ENCODE measurements around the gene PPP1R17.

The PPP1R17 gene

DNA sequence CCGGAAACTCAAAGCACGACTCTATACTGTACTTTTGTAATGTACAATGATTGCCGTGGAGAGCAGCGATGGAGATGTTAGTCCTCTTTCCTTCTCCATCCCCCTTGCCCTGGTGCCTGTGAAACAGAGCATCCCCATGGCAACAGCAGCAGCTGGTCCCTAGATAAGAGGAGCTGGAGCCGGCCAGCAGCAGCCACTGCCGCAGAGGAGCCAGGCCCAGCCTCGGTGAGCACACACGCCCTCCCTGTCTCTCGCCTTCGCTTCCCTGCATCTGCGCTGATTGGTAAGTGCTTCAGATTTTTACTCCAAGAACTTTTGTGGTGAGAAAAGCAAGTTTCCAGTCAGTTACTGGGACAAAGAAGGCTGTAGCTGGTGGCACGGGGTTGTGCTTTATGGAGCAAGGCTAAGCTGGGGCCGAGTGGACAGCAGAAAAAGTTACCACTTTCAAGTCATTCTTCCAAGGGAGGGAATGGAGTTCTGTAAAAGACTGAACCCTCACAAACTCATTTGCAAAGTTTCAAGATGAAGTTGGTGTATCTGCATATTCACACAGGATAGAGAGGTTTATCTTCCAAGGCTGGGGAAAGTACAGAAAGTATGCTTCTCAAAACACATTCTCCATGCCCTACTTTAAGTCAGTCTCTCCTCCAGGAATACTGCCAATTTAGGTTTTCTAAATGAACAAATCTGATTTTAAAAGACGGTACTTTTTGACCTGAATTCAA, at the start of gene PPP1R17:
PPP1R17 (plus strand) TSS at position 192 of the 725 bp plus-strand sequence. CDS start 5,227 bp downstream, outside the sequence.
- DNase-seq (ENCODE audit: low read depth, low spot score), result no peak

DNA sequence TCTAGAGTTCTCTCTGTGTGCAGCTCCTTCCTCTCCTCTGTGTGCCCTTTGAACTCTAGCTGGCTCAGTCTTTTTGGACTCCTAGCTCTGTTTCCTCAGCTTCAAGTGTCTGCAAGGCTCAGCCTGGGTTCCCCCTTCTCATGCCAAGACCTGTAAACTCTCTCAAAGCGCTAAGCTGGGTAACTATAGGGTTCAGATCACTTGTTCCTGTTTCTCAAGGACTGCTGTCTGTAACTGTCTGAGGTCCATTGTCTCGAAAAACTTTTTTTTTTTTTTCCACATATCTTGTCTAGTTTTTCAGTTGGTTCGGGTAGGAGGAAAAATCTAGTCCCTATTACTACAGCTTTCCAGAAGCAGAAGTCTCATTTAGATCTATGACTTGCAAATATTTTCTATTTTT, 46.6 kb upstream of the PPP1R17 start:
- DNase-seq (ENCODE audit: low read depth, low spot score), result no peak

DNA sequence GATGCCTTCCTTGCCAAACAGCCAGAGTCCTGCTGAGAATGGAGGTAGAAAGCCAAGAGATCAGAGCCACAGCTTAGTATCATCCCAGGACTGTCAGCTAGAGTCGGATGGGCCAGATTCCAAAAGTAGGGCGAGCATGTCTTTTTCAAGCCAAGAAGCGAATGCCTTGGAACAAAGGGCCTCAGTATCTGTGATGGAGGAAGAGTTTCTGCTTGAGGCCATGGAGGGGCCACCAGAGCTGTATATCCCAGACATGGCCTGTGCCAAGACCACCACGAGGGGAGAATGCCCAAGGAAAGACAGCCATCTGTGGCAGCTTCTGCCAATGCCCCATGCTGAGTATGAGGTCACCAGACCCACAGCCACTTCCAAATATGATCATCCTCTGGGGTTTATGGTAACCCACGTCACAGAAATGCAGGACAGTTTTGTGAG, 44.3 kb upstream of the PPP1R17 start:
- DNase-seq (ENCODE audit: low read depth, low spot score), result no peak

DNA sequence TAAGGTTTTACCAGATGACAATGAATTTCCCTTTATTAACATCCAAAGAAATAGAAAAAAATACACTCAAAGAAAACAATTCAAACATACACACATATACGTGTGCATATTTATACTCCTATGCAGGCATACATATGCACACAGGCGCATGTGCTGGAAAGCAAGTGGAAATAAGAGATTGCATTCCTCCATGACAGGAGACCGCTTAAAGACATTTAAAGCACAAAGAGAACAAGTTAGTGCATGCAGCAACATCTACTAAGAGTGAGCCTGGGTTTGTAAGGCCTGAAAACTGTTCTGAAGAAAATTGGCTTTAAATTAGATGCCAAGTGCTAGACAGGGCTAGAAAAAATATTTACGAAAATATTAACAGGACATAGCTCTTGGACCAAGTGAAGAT, 40.1 kb upstream of the PPP1R17 start:
- DNase-seq (ENCODE audit: low read depth, low spot score), result no peak

DNA sequence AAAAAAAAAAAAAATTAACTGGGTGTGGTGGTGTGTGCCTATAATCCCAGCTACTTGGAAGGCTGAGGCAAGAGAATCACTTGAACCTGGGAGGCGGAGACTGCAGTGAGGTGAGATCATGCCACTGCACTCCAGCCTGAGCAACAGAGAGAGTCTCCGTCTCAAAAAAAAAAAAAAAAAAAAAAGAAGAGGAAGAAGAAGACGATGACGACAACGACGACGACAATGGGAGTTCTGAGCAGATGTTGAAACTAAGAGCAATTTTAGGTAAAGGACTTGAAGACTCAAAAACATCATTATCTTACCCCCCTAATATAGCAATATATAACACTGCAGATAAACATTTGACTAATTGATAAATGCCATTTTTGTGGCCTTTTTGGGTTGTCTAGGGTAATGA, 39.5 kb upstream of the PPP1R17 start:
- no peak for DNase-seq (ENCODE audit: low read depth, low spot score)

DNA sequence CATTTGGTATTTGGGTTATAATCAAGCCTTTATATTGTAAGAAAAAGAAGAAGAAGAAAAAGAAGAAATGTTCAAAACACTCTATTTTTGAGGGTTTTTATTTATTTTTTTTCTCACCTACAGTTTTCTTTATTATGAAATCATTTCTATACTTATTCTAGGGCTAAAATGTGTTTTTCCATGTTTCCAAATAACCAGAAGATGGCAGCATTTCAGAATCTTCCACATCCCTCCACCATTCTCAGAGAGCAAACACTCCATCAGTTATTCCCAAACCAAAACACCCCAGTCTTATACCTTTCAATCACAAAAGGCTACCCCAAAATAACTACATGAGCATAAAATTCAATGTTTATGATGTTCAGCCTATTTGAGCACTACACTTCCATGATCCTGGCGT, 38.7 kb upstream of the PPP1R17 start:
- no peak for DNase-seq (ENCODE audit: low read depth, low spot score)

DNA sequence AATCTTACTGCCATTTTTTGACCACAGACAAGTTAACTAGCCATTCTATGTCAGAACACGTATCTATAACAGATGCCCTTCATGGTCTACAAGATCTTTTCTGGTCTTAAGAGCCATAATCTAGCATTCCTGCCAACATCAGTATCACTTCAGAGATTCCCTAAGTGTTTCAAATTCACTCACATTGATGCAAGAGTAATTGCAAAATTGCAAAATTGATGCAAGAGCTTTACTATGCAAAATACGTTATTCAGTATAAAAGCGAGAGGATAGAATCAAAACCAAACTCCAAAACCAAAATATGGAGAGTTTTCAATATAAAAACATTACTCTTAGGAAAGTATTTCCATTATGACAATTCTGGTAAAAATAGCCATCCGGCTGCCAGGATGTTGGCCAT, 38.1 kb upstream of the PPP1R17 start:
- DNase-seq (ENCODE audit: low read depth, low spot score), result no peak

DNA sequence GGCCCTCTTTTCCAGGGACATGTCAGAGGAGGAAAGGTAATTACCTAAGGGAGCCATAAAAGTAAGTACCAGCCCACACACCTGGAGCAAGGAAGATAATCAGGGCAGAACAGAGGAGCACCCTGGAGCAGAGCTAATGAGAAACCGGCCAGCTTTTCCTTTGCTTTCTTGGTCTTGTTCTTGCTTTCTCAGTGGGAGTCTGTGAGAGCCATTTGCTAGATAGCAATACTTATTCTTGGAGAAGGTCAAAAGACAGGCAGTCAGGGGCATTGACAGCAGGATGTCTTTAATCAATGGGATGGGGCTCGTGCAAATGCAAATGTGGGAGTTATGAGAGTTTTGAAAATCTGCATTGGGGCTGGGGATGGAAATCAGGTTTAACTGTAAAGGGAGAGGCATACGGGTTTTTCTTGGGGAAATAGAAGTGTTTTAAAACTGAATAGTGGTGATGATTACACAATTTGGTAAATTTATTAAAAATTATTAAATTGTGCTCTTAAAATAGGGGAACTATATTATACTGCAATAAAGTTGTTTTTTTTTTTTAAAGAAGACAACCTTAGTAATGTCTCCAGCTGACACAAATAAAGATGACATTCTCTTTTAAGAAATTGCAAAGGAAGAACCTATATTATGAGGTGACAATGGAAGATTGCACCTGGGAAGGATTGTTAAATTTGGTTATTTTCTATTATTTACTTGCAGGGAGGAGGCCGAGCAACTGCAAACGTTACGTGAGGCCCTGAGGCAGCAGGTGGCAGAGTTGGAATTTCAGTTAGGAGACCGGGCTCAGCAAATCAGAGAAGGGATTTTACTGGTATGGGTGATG, 35.6 kb upstream of the PPP1R17 start:
- DNase-seq (ENCODE audit: low read depth, low spot score), result no peak

DNA sequence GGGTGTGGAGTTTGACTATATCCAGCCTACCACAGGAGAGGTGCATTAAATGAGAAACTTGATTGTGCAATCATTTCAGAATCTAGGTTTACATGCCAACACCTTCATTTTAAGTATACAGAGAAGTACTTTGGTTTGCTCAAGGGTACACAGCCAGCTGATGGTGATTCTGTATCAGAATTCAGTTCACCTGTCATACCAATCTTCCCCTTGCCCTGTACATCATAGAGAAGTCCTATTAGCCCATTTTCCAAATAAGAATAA, 35.0 kb upstream of the PPP1R17 start:
- no peak for DNase-seq (ENCODE audit: low read depth, low spot score)

DNA sequence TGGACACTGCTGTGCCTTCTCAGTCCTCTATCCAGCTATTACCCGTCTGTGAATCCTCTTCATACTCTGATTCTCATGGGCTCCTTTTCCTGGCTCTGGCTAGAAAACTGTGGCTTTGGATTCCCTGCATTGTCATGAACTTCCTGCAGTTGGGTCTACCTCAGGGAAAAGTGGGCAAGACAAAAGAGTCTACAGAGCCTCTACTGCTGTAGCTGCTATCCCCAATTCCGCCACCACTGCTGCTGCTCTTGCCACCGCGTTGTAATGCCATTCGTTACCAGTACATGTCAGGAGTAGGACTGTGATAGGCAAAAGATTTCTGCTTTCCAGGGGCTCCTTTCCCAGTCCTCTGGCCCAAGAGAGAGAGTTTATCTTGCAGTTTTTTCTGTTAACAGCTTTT, 23.9 kb upstream of the PPP1R17 start:
- no peak for DNase-seq (ENCODE audit: low read depth, low spot score)

DNA sequence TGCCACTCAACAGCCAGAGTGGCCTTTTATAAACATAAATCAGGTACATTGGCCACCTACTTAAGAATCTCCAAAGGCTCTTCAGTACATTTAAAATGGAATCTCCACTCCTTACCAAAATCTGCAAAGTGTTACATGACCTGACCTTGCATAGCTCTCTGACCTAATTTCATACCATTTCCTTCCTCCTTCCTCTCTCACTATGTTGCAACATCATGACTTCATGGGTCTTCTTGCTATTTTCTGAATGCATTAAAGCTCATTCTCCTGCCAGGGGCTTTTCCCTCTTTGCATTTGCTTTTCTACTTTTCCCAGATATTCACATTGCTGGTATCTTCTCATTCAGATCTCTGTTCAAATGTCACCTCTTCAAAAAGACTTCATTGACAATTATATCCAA, 22.1 kb upstream of the PPP1R17 start:
- DNase-seq (ENCODE audit: low read depth, low spot score), result no peak

DNA sequence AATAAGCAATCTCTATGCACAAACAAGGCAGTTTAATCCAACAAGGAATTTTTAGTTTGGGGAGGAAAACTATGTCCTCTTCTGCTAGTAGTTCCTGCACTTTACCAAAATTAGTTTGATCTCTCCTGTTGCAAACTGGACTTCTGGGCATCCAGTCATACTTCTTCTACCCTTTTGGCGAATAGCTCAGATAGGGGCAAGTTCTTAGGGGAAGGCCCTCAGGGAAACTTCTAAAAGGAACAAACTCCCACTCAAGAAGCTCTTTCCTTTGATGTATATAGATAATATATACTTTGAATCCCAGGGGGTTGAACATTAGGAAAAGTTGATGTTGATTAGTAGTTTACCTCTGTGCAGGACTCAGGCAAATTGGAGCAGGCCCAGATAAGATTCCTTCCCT, 21.5 kb upstream of the PPP1R17 start:
- DNase-seq (ENCODE audit: low read depth, low spot score), result no peak

DNA sequence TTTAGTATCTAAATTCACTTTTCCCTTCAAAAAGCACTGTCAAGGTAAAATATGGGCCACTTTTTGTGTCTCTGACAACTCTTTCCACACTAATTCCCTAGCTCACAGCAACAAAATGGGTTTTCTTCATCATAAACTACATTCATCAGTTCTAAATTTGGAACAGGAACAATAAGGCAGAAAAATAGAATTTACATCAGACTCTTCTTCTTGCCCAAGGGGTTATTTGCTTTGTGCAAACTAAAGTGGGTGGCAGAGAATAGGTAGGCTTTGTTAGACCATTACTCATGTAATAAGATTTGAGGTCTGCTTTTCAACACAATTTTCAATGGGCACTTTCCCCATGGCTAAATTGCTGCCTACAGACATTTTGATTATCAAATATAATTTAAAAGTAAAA, 17.6 kb upstream of the PPP1R17 start:
- no peak for DNase-seq (ENCODE audit: low read depth, low spot score)

DNA sequence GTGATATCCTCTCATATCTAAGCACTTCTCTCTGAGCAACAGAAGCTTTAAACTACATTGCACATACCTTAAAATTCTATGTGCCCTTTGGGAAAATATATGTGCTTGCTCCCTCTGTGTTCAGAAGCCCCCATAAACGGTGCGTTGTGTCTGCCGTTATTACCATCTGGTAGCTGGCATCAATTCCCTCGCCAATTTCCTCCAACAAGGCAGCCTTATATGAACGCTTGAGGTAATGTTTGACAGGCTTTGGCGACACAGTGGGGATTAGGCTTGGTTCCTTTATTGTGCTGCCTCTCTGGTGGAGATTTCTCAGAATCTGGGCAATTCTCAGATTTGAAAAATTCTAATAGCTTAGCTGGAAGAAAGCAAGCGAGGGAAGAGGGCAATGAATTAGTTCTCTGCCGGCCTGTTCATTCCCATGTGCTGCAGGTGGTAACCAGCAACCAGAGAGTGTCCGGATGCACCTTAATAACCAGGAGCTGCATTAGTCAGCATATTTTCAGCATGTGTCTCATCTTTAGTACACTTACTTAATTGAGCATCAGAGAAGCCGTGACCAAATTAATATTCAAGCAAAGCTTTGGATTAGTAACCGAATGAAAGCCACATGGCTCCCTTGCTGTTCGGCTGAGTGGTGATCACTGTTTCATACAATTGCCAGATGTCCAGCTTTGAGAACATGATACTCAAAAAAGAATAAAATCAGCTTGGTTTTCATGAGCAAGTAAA, 7.3 kb upstream of the PPP1R17 start:
- no peak for DNase-seq (ENCODE audit: low read depth, low spot score)

DNA sequence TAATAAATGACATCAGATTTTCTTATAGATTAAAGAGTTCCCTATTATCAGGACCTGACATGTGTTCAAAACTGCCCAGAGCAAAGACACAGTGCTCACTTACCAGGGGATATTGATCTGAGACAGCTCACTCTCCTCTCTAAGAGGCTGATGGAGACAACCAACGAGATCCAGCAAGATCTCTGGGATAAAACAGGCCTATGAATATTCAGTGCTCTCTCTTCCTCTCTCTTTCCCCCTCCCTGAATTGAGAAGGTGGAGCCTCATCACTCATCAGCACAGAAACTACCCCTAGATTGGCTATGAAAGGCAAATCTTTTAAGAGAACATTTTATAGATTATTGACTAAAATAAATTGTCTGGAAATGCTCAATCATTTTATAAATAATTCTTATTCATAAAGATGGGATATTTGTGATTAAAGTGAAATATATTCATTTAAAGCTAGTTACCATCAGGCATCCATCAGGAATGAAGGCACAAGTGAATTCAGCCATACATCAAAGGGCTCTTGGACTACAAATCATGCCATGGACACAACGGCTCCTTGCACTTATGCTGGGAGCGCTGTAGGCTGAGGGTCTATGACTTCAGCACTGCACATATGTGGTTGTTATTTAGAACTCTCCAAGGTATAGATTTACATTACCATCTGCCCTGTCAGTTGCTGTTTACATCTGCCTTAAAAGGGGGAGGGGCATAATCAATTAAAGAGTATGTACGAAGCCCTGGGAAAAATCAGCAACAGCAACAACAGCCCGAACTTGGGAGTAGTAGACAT, 3.4 kb upstream of the PPP1R17 start:
- no peak for DNase-seq (ENCODE audit: low read depth, low spot score)

DNA sequence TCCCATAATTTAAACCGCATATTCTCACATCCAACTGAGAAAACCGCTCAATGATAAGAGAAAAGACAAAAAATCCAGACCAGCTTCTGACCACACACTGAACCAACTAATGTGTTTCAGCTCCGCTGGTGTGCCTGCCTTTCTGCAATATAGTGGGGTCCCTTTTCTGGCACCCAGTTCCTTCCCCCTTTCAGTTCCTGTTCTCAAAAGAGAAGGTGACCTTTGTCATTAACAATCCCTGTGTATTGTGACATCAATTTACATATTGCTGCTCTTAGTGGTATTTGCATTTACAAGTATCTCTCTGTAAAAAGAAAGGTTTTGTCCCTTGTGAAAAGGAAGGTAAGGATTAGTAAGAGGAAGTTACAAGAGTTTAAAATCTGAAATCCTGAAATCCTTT, 1.4 kb downstream of the PPP1R17 start:
- no peak for DNase-seq (ENCODE audit: low read depth, low spot score)

DNA sequence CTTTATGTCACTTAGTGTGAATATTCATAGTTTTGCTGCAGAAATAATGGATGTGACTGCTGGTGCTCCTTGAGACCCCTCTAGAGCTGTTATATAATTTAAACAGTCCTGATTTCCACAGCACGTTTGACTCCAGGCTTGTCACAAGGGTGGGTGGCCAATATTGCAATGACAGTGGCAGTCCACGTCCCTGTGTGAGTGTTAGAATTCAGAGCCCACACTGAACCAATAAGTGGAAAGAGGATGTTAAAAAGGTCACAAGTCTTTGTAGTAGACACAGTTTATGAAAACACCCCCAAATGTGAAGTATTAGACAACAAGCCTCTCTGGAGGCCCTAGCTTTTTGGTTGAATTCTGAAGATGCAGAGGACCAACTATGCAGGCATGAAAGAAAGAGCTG, 2.0 kb downstream of the PPP1R17 start:
- no peak for DNase-seq (ENCODE audit: low read depth, low spot score)

DNA sequence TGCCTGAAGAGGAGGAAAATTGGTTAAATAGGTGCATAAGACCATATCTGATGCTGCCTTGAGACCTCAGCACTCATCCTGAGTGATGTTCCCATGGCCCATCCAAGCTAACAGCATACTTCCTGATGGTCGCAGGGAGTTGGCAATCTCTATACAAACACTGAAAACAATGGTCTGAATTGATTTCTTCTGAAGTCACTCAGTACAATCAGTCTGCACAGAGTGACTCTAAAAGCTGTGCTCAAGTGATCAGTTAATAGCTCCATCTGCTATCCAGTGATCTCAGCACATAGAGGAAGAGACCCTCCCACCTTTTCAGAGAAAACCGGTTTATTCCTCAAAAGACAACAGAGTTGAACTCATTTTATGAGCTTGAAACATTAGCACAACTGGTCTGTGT, 3.9 kb downstream of the PPP1R17 start:
- no peak for DNase-seq (ENCODE audit: low read depth, low spot score)

DNA sequence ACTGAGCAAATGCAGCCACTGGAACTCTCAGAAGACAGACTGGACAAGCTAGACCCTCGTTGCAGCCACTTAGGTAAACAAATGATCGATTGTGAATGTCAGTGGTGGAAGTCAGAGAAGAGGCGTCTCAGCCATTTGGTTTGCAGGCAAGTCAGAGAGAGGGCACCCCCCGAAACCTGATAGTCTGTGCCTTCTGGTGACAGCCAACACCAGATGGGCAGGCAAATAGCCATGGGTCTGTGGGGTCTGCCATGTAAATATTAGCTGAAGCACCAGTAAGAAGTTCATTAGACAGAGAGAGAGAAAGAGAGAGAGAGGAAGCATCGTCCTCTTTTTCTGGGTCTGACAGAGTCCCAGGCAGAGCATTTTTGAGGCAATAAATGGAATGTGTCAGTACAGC, 5.4 kb downstream of the PPP1R17 start:
- DNase-seq (ENCODE audit: low read depth, low spot score), result no peak

DNA sequence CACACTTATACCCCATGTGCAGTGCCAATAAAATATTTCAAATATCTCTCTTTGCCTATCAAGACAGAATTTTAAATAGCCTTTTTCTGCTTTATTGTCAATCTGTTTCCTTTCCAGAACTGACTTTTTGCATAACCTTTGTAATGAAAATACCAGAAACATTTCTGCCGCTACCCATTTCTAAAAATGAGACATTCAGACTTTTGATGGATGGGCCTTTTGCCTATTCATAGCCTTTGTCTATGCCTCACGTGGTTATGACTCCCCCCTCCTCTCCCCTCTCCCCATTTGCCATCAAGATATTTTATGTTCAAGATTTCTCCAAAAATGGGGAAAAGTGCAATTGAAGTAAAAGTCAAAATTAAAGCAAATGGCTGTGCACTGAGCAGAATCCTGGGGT, 5.9 kb downstream of the PPP1R17 start:
- no peak for DNase-seq (ENCODE audit: low read depth, low spot score)

DNA sequence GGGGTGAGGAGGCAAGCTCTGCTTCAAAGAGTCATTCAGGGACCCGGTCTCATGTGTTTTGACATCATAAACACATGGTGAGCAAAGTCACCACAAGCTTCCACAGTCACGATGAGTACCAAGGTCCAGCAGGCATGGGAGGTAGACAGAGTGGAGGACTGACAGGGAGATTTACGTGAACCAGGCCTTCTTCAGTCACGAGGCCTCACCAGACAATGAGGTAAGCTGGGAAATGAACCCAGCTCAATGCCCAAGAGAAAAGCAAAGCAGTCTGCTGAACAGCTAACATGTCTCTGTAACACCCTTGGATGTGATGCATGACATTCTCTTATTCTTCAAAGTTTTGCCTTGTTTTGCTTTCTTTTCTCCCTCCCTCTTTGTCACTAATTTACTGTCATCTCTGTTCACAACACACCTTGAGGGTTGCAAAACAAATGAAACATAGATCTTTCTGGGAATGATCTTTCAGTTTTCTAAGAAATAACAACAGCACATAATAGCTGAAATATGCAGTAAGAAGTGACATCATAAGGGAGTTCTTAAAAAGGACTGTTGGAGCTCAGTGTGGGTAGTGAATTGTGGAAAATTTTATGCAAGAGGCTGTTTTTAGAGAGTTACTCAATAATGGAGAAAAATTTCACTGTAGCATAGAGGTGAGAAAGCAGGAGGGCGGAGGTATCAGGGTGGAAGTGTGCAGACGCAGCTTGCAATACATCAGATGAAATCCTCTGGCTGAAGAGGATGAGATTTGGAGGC, 9.0 kb downstream of the PPP1R17 start:
- no peak for DNase-seq (ENCODE audit: low read depth, low spot score)
